ENCODE data around the gene ZBTB16. TPM values are rescaled to one million over a fixed set of nuclear protein-coding genes. Genes with fewer than 3 reads are reported as not detected.

The ZBTB16 gene
- total and polyA plus RNA-seq, 12 donors = 18.3 to 108 (median 54.6) TPM

- DNase-seq (no peak), ATAC-seq (peak in 4 of 8 donors; percentile 1 to 20 (median 14))
- intact Hi-C loops (cut with DNase I) = loop anchor here in 9 of 10 donors (2.0 to 10.0 kb wide), 12 partner anchors 63 to 456 kb away; partner anchors contain the start of gene ZBTB16 (in 1 of the 9)
- Histone ChIP-seq H3K9me3 (no peaks in the 10 kb centered on the region), H3K4me3 (no peak overlapping the region), H3K4me1 (peaks cover 20 to 66% (median 53%) of the 10 kb centered on the region in 9 donors), H3K27me3 (no peaks in the 10 kb centered on the region), H3K36me3 (no peaks in the 10 kb centered on the region), H3K27ac (peak overlapping the region in 6 of 10 donors; percentile 7 to 87 (median 35))
- WGBS, 2 donors = 58 to 60% methylated on average over 8 to 9 of the region's 9 CpGs
- TF ChIP-seq, protein P1, sequence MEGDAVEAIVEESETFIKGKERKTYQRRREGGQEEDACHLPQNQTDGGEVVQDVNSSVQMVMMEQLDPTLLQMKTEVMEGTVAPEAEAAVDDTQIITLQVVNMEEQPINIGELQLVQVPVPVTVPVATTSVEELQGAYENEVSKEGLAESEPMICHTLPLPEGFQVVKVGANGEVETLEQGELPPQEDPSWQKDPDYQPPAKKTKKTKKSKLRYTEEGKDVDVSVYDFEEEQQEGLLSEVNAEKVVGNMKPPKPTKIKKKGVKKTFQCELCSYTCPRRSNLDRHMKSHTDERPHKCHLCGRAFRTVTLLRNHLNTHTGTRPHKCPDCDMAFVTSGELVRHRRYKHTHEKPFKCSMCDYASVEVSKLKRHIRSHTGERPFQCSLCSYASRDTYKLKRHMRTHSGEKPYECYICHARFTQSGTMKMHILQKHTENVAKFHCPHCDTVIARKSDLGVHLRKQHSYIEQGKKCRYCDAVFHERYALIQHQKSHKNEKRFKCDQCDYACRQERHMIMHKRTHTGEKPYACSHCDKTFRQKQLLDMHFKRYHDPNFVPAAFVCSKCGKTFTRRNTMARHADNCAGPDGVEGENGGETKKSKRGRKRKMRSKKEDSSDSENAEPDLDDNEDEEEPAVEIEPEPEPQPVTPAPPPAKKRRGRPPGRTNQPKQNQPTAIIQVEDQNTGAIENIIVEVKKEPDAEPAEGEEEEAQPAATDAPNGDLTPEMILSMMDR (IDR thresholded peaks at IDR 0.05) = no peak
Measured at GRCh38 chr11:114260483-114260882, 201.0 kb downstream of the ZBTB16 start.

GRCh38 chr11:114261791-114262190 is 202.3 kb downstream of the ZBTB16 start:
- Histone ChIP-seq H3K4me3 (no peak overlapping the region), H3K9me3 (no peaks in the 10 kb centered on the region), H3K36me3 (no peaks in the 10 kb centered on the region), H3K4me1 (peaks cover 20 to 59% (median 48%) of the 10 kb centered on the region in 9 donors), H3K27ac (peak overlapping the region in 1 of 10 donors; percentile 2), H3K27me3 (no peaks in the 10 kb centered on the region)
- DNase-seq (no peak), ATAC-seq (no peak)
- WGBS, 2 donors = 77 to 86% methylated on average over 7 of the region's 7 CpGs
- TF ChIP-seq, protein P1 (IDR thresholded peaks at IDR 0.05) = no peak
- intact Hi-C loops (cut with DNase I) = loop anchor here (1.0 to 10.0 kb wide), 17 partner anchors 64 to 457 kb away; partner anchors contain the start of gene ZBTB16 (in 1 of the 10)

DNA sequence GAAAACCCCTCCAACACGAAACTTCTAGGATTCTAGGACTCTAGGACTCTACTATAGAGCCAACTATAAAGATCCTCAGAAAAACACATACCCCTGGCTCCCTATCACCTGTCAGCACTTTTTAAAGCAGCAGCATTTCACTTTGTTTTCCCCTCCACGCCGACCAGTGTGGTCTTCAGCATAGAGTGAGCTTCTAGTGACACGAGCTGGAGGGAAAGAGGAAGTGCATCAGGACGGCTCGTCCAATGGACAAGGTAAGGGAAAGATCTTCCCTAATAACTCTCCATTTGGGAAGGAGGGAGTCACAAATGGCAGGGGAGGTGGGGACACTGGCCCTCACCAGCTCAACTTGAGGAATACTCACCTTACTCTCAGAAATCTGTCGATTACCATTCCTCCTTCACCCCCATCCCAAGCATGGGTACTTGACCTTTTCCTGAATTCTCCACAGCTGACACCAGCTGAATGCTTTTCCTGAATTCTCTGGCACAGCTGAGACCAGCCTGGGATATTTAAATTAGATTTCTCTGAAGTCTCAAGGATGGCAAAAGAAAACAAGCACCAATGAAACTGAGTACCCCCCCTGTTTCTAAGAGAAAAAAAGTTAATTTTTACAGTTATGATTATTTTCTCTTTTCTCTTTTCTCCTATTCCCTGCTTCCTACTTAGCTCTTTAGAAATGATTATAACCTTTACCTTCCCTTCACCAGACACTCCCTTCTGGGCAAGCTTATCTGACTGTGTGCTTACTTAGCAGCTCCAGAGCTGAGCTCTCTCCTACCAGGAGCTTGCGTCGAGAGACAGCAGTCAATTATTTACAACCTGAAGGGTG is 203.4 kb downstream of the ZBTB16 start:
- Histone ChIP-seq H3K27ac (peak overlapping the region in 1 of 10 donors; percentile 28), H3K9me3 (no peaks in the 10 kb centered on the region), H3K27me3 (no peaks in the 10 kb centered on the region), H3K4me1 (peaks cover 19 to 48% (median 39%) of the 10 kb centered on the region in 9 donors), H3K36me3 (no peaks in the 10 kb centered on the region), H3K4me3 (no peak overlapping the region)
- 19 to 21% methylated on average over 9 of the region's 9 CpGs for WGBS, 2 donors
- TF ChIP-seq, protein P1 (IDR thresholded peaks at IDR 0.05) = peak; percentile 38 to 81 (median 70)
- ATAC-seq (peak; percentile 26 to 57 (median 50)), DNase-seq (peak in 1 of 2 donors; percentile 43)
- intact Hi-C loops (cut with DNase I) = loop anchor here in 8 of 10 donors (1.0 to 10.0 kb wide), 9 partner anchors 66 to 458 kb away; no protein-coding TSS in a partner anchor

- intact Hi-C loops (cut with DNase I) = loop anchor here in 7 of 10 donors (2.0 to 10.0 kb wide), 7 partner anchors 66 to 459 kb away; no protein-coding TSS in a partner anchor
- 76 to 84% methylated on average over 7 of the region's 7 CpGs for WGBS, 2 donors
- ATAC-seq = peak in 3 of 8 donors; percentile 7 to 46 (median 41)
Measured at GRCh38 chr11:114263513-114264170, 204.1 kb downstream of the ZBTB16 start.

More at GRCh38 chr11:114263513-114264170, 204.1 kb downstream of the ZBTB16 start:
- Histone ChIP-seq H3K36me3 (no peaks in the 10 kb centered on the region), H3K4me1 (peaks cover 12 to 40% (median 32%) of the 10 kb centered on the region in 9 donors), H3K27me3 (no peaks in the 10 kb centered on the region), H3K9me3 (no peaks in the 10 kb centered on the region), H3K4me3 (no peak overlapping the region), H3K27ac (peak overlapping the region in 1 of 10 donors; percentile 28)
- TF ChIP-seq, protein P1 (IDR thresholded peaks at IDR 0.05) = no peak
- DNase-seq = no peak

Measured in heart right ventricle (tissue), 16 donors.